ENCODE measurements around the gene ENHO.
"Not testable (repeated sequence)": the region's sequence is repeated elsewhere in the genome, so short reads cannot be mapped to it uniquely, and the experiment has no call there.

Gene ENHO

GRCh38 chr9:34540827-34541226 is 18.0 kb upstream of the ENHO start:
- no peak for DNase-seq (ENCODE audit: extremely low read depth, insufficient read length)
- Histone ChIP-seq H3K27me3 (replicated peaks; ENCODE audit: control insufficient read depth, insufficient read depth, low read length) (no peaks in the 10 kb centered on the region; the same call in none of the 2 replicates), H3K4me3 (replicated peaks; ENCODE audit: low read depth, low read length) (no peak overlapping the region), H3K36me3 (ENCODE audit: control insufficient read depth, insufficient read depth, low read length) (no peaks in the 10 kb centered on the region)
- TF ChIP-seq CTCF (IDR thresholded peaks at IDR 0.05; ENCODE audit: insufficient read depth, low read length, poor library complexity, severe bottlenecking): no peak

DNA sequence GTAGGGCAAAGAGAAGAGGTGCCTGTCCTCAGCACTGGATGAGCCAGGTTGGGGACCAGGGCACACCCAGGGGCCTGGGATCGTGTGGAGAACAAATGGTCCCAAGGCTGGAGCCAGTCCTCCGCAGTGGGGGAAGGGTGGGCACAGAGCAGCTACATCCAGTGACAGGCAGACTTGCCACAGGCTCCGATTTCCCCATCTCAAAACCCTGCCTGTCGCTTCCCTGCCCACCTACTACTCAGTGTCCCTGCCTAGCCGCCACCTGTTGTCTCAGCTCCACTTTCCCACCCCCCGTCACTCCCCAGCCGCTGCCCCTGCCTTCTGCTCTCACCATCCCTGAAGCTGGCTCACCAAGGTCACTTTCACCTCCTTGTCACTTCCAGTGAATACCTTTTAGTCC is 13.9 kb upstream of the ENHO start:
- Histone ChIP-seq H3K4me3 (replicated peaks; ENCODE audit: low read depth, low read length) (no peak overlapping the region), H3K27me3 (replicated peaks; ENCODE audit: control insufficient read depth, insufficient read depth, low read length) (peaks cover 1% of the 10 kb centered on the region), H3K36me3 (ENCODE audit: control insufficient read depth, insufficient read depth, low read length) (no peaks in the 10 kb centered on the region)
- no peak for TF ChIP-seq CTCF (IDR thresholded peaks at IDR 0.05; ENCODE audit: insufficient read depth, low read length, poor library complexity, severe bottlenecking)
- no peak for DNase-seq (ENCODE audit: extremely low read depth, insufficient read length)

- DNase-seq (ENCODE audit: extremely low read depth, insufficient read length); H3K27me3 ChIP-seq (replicated peaks; ENCODE audit: control insufficient read depth, insufficient read depth, low read length); H3K36me3 ChIP-seq (ENCODE audit: control insufficient read depth, insufficient read depth, low read length); H3K4me3 ChIP-seq (replicated peaks; ENCODE audit: low read depth, low read length): not testable (repeated sequence)
These were observed 9.3 kb upstream of the ENHO start for GRCh38 chr9:34532041-34532440.

DNA sequence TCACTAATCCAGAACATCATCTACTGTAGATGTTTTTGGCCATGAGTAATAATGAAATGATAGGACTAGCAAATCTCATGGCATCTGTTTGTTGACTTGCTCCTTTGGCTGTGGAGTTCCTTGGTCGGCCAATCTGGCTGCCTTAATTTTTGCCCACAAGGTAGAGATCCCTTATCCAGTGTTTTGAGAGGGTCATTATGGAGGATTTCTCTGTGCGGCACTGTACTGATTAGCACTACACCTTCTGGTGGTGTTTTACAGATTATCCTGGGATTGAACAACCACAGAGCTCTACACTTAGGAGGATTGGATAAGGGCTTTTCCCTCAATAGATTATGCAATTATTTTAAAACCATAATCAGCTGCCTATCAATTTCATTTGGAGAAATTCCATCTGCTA is 3.2 kb upstream of the ENHO start:
- TF ChIP-seq CTCF (IDR thresholded peaks at IDR 0.05; ENCODE audit: insufficient read depth, low read length, poor library complexity, severe bottlenecking): no peak
- no peak for DNase-seq (ENCODE audit: extremely low read depth, insufficient read length)
- H3K27me3 ChIP-seq (replicated peaks; ENCODE audit: control insufficient read depth, insufficient read depth, low read length): peaks cover 4% of the 10 kb centered on the region
- no peaks in the 10 kb centered on the region for H3K36me3 ChIP-seq (ENCODE audit: control insufficient read depth, insufficient read depth, low read length)
- no peak overlapping the region for H3K4me3 ChIP-seq (replicated peaks; ENCODE audit: low read depth, low read length)

DNA sequence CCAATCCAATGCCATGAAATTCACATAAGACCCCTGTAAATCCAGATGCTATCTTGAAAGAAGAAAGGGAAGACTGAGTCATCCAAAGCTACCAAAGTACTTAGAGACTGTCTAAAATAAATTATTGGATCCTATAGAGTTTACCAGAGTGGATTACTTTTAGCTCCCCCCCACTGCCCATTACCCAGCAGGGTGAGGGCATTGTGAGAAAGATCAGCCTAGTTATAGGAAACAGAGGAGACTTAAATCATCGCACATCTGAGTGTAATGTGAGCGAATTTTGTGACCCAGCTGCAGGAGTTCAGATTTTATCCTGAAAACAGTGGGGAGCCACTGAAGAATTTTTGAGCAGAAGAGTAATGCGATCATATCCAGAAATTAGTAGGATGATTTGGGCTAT is 1.6 kb upstream of the ENHO start:
- TF ChIP-seq CTCF (IDR thresholded peaks at IDR 0.05; ENCODE audit: insufficient read depth, low read length, poor library complexity, severe bottlenecking): no peak
- Histone ChIP-seq H3K4me3 (replicated peaks; ENCODE audit: low read depth, low read length) (no peak overlapping the region), H3K27me3 (replicated peaks; ENCODE audit: control insufficient read depth, insufficient read depth, low read length) (peaks cover 7% of the 10 kb centered on the region), H3K36me3 (ENCODE audit: control insufficient read depth, insufficient read depth, low read length) (no peaks in the 10 kb centered on the region)
- DNase-seq (ENCODE audit: extremely low read depth, insufficient read length): no peak

DNA sequence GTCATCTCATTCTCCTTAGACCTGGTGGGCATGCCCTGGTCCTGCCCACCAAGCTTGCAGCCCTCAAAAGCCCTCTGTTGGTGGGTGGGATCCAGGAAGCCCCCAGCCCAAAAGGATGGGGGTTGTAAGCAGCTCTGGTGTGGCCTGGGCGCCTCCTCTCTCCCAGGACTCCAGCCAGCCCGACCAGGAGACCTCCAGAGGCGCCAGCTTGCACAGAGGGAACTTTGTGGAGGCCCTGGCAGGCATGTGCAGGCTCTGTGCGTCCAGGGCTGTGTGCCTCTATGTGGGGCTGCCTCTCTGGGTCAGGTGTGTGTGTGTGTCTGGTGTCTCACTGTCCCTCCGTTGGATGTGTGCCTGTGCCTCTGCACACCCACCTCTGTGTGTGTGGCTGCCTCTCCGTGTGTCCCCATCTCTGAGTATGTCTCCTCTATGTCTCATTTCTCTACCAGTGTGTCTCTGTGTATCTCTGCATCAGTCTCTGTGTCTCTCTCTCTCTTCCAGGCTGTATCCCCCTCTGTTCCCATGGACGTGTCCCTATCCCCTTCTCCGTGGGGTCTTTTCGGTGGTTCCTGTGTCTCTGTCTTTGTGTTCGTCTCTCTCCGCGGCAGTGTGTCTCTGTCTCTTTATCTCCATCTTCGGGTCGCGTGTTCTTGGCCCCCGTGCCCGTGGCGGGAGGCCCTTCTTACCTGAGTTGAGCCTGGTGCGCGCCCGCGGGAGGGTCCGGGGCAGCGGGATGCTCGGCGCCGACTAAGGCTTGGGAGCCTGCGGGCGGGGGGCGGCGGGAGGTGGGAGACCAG is 501 bp downstream of the ENHO start:
- no peak for DNase-seq (ENCODE audit: extremely low read depth, insufficient read length)
- peaks cover 7% of the 10 kb centered on the region for H3K27me3 ChIP-seq (replicated peaks; ENCODE audit: control insufficient read depth, insufficient read depth, low read length)
- no peak overlapping the region for H3K4me3 ChIP-seq (replicated peaks; ENCODE audit: low read depth, low read length)
- no peak for TF ChIP-seq CTCF (IDR thresholded peaks at IDR 0.05; ENCODE audit: insufficient read depth, low read length, poor library complexity, severe bottlenecking)
- H3K36me3 ChIP-seq (ENCODE audit: control insufficient read depth, insufficient read depth, low read length): no peaks in the 10 kb centered on the region

All from GM06990 (cell line).